Measurements from ENCODE around the gene SHROOM2. TPM values are rescaled to one million over a fixed set of nuclear protein-coding genes. Genes with fewer than 3 reads are reported as not detected.

The SHROOM2 gene
- total RNA-seq, 8 experiments from 2014 or later, result 2.5 to 65.1 (median 18.8) TPM

DNA sequence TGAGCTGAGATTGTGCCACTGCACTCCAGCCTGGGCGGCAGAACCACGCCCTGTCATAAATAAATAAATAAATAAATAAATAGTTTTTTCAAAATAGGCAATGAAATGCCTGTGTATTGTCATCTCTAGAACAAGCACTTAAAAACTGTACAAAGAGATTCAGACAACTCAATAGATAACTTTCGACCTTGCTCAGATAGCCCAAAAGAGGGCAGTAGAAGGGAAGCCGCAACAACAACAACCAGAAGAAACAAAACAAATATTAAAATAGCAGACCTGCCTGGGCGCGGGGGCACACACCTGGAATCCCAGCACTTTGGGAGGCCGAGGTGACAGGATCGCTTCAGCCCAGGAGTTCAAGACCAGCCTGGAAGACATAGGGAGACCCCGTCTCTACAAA lies 171.5 kb downstream of the SHROOM2 start:
- Histone ChIP-seq H3K4me1 (replicated peaks in 1 of 2) (no peaks in the 10 kb centered on the region), H3K4me3 (no peak overlapping the region), H3K27ac (no peak overlapping the region)
- in situ Hi-C loops (cut with MboI; ENCODE audit: low pct_unique_long_range_greater_than_20kb in 2 of 9, low sequenced_read_pairs in 9 of 9, unreplicated experiment in 9 of 9), result no loop called here
- WGBS, 10 experiments, result 35 to 100% (median 98%) methylated on average over 1 to 9 of the region's 9 CpGs; no CpG with 5 or more reads in 6 of the 10 experiments
- ATAC-seq (replicated peaks in 6 of 8), result no peak

GRCh38 chrX:9958183-9958582 lies 172.0 kb downstream of the SHROOM2 start:
- Histone ChIP-seq H3K4me3 (no peak overlapping the region), H3K4me1 (replicated peaks in 1 of 2) (no peaks in the 10 kb centered on the region), H3K27ac (no peak overlapping the region)
- in situ Hi-C loops (cut with MboI; ENCODE audit: low pct_unique_long_range_greater_than_20kb in 2 of 9, low sequenced_read_pairs in 9 of 9, unreplicated experiment in 9 of 9), result no loop called here
- WGBS, 10 experiments, result 20 to 80% methylated on average over 1 of the region's 5 CpGs; no CpG with 5 or more reads in 8 of the 10 experiments
- no peak for ATAC-seq (replicated peaks in 6 of 8)

GRCh38 chrX:9961750-9962149 lies 175.5 kb downstream of the SHROOM2 start:
- ATAC-seq (replicated peaks in 6 of 8), result no peak
- Histone ChIP-seq H3K27ac (no peak overlapping the region), H3K4me1 (replicated peaks in 1 of 2) (no peaks in the 10 kb centered on the region), H3K4me3 (no peak overlapping the region)
- WGBS, 10 experiments, result 20 to 100% (median 80%) methylated on average over 1 to 3 of the region's 5 CpGs; no CpG with 5 or more reads in 4 of the 10 experiments
- in situ Hi-C loops (cut with MboI; ENCODE audit: low pct_unique_long_range_greater_than_20kb in 2 of 9, low sequenced_read_pairs in 9 of 9, unreplicated experiment in 9 of 9), result no loop called here

- no peak for ATAC-seq (replicated peaks in 6 of 8)
- no peak within 1 kb of the TSS for H3K4me3 ChIP-seq
- in situ Hi-C loops (cut with MboI; ENCODE audit: low pct_unique_long_range_greater_than_20kb in 2 of 9, low sequenced_read_pairs in 9 of 9, unreplicated experiment in 9 of 9), result no loop called here
- no peak within 1 kb of the TSS for H3K27ac ChIP-seq
- no peaks in the 10 kb centered on the region for H3K4me1 ChIP-seq (replicated peaks in 1 of 2)
- WGBS, 10 experiments, result 0 to 93% (median 50%) methylated on average over 1 to 7 of the region's 16 CpGs; no CpG with 5 or more reads in 5 of the 10 experiments
Observed at GRCh38 chrX:9966775-9967408, 180.7 kb downstream of the SHROOM2 start, which contains the start of gene CLDN34. TSS of gene CLDN34 (plus strand) at chrX:9967358. CDS start at chrX:9967358, 0 bp downstream.

- in situ Hi-C loops (cut with MboI; ENCODE audit: low pct_unique_long_range_greater_than_20kb in 2 of 9, low sequenced_read_pairs in 9 of 9, unreplicated experiment in 9 of 9), result loop anchor here in 1 of 9 experiments (25.0 kb wide), 1 partner anchor 135 kb away; no protein-coding TSS in a partner anchor
- no peak overlapping the region for H3K4me3 ChIP-seq
- WGBS, 10 experiments, result 40 to 88% (median 50%) methylated on average over 1 to 3 of the region's 3 CpGs; no CpG with 5 or more reads in 7 of the 10 experiments
- H3K27ac ChIP-seq, result no peak overlapping the region
- ATAC-seq (replicated peaks in 6 of 8), result peak in 2 of 8 experiments; percentile 44 to 63
- H3K4me1 ChIP-seq (replicated peaks in 1 of 2), result peaks cover 2 to 13% of the 10 kb centered on the region in 2 donors
Observed at GRCh38 chrX:9977635-9978034, 191.4 kb downstream of the SHROOM2 start.

- in situ Hi-C loops (cut with MboI; ENCODE audit: low pct_unique_long_range_greater_than_20kb in 2 of 9, low sequenced_read_pairs in 9 of 9, unreplicated experiment in 9 of 9), result loop anchor here in 3 of 9 experiments (10.0 to 25.0 kb wide), 3 partner anchors 132 to 144 kb away; no protein-coding TSS in a partner anchor
- H3K4me3 ChIP-seq, result no peak overlapping the region
- H3K4me1 ChIP-seq (replicated peaks in 1 of 2), result peaks cover 2 to 15% of the 10 kb centered on the region in 2 donors
- H3K27ac ChIP-seq, result no peak overlapping the region
- 30 to 100% (median 92%) methylated on average over 1 to 4 of the region's 7 CpGs; no CpG with 5 or more reads in 7 of the 10 experiments for WGBS, 10 experiments
- ATAC-seq (replicated peaks in 6 of 8), result peak in 1 of 8 experiments; percentile 61
Observed at GRCh38 chrX:9980401-9980800, 194.2 kb downstream of the SHROOM2 start.

DNA sequence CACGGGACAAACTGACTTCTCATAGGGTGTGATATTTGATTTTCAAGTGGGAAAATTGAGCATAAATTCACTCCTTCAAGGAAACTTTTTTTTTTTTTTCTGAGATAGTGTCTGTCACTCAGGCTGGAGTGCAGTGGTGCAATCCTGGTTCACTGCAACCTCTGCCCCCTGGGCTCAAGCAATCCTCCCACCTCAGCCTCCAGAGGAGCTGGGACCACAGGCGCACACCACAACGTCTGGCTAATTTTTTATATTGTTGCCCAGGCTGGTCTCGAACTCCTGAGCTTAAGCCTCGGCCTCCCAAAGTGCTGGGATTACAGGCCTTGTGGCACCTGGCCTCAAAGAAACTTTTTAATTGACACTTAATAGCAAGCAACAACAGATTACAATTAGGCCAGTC lies 194.7 kb downstream of the SHROOM2 start:
- in situ Hi-C loops (cut with MboI; ENCODE audit: low pct_unique_long_range_greater_than_20kb in 2 of 9, low sequenced_read_pairs in 9 of 9, unreplicated experiment in 9 of 9), result loop anchor here in 3 of 9 experiments (10.0 to 25.0 kb wide), 3 partner anchors 131 to 144 kb away; no protein-coding TSS in a partner anchor

GRCh38 chrX:9983441-9983840 lies 197.2 kb downstream of the SHROOM2 start:
- in situ Hi-C loops (cut with MboI; ENCODE audit: low pct_unique_long_range_greater_than_20kb in 2 of 9, low sequenced_read_pairs in 9 of 9, unreplicated experiment in 9 of 9), result loop anchor here in 3 of 9 experiments (10.0 to 25.0 kb wide), 3 partner anchors 129 to 141 kb away; no protein-coding TSS in a partner anchor
- Histone ChIP-seq H3K4me3 (no peak overlapping the region), H3K4me1 (replicated peaks in 1 of 2) (peaks cover 2 to 15% of the 10 kb centered on the region in 2 donors), H3K27ac (no peak overlapping the region)
- ATAC-seq (replicated peaks in 6 of 8), result no peak
- 50 to 82% methylated on average over 3 to 4 of the region's 18 CpGs; no CpG with 5 or more reads in 8 of the 10 experiments for WGBS, 10 experiments

More for the DNA sequence above, 194.7 kb downstream of the SHROOM2 start:
- 81 to 100% methylated on average over 2 to 3 of the region's 5 CpGs; no CpG with 5 or more reads in 8 of the 10 experiments for WGBS, 10 experiments
- ATAC-seq (replicated peaks in 6 of 8), result peak in 1 of 8 experiments; percentile 18
- H3K4me3 ChIP-seq, result no peak overlapping the region
- peak overlapping the region; percentile 52 to 72 for H3K27ac ChIP-seq
- H3K4me1 ChIP-seq (replicated peaks in 1 of 2), result peaks cover 2 to 15% of the 10 kb centered on the region in 2 donors

DNA sequence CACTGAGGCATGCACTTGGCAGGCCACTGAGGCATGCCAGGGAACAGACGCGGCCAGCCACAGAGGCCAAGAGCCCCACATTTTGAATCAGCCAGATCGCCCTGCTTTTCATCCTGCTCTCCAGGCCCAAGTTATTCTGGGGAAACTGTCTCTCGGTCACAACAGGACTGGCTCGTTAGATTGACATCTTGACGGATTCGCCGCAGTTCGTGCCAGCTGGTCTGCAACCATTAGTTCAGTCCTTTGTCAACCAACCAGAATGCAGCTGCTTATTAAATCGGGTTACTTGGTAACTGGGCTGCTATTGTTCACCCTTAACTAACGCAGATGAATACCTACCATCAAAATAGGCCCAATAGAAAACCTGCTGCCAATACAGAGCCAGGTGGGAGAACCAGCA lies 197.6 kb downstream of the SHROOM2 start:
- H3K4me3 ChIP-seq, result no peak overlapping the region
- no peak overlapping the region for H3K27ac ChIP-seq
- H3K4me1 ChIP-seq (replicated peaks in 1 of 2), result peaks cover 2 to 15% of the 10 kb centered on the region in 2 donors
- WGBS, 10 experiments, result 64 to 85% methylated on average over 2 to 11 of the region's 11 CpGs; no CpG with 5 or more reads in 8 of the 10 experiments
- in situ Hi-C loops (cut with MboI; ENCODE audit: low pct_unique_long_range_greater_than_20kb in 2 of 9, low sequenced_read_pairs in 9 of 9, unreplicated experiment in 9 of 9), result loop anchor here in 3 of 9 experiments (10.0 to 25.0 kb wide), 3 partner anchors 128 to 141 kb away; no protein-coding TSS in a partner anchor
- peak in 1 of 8 experiments; percentile 50 for ATAC-seq (replicated peaks in 6 of 8)

DNA sequence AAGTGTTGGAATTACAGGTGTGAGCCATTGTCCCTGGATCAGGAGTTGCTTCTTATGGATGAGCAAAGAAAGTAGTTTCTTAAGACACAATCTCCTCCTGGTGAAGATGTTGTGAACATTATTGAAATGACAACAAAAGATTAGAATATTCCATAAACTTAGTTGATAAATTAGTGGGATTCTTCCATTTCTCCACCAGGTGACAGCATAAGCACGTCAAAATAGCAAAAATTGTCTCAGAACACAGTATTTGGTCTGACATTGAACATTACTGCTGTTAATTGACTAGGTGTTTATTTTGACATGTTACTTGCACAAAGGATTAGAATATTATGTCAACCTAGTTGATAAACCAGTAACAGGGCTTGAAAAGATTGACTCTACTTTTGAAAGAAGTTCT lies 202.5 kb downstream of the SHROOM2 start:
- no peak for ATAC-seq (replicated peaks in 6 of 8)
- WGBS, 10 experiments, result 0 to 100% (median 80%) methylated on average over 1 of the region's 1 CpG; no CpG with 5 or more reads in 5 of the 10 experiments
- peaks cover 0 to under 1% of the 10 kb centered on the region in 2 donors for H3K4me1 ChIP-seq (replicated peaks in 1 of 2)
- no peak overlapping the region for H3K27ac ChIP-seq
- no peak overlapping the region for H3K4me3 ChIP-seq
- in situ Hi-C loops (cut with MboI; ENCODE audit: low pct_unique_long_range_greater_than_20kb in 2 of 9, low sequenced_read_pairs in 9 of 9, unreplicated experiment in 9 of 9), result loop anchor here in 3 of 9 experiments (10.0 to 25.0 kb wide), 3 partner anchors 124 to 136 kb away; no protein-coding TSS in a partner anchor

GRCh38 chrX:9992061-9992460 lies 205.8 kb downstream of the SHROOM2 start:
- Histone ChIP-seq H3K4me3 (no peak overlapping the region), H3K4me1 (replicated peaks in 1 of 2) (no peaks in the 10 kb centered on the region), H3K27ac (no peak overlapping the region)
- WGBS, 10 experiments, result 96% methylated on average over 4 of the region's 28 CpGs; no CpG with 5 or more reads in 9 of the 10 experiments
- in situ Hi-C loops (cut with MboI; ENCODE audit: low pct_unique_long_range_greater_than_20kb in 2 of 9, low sequenced_read_pairs in 9 of 9, unreplicated experiment in 9 of 9), result loop anchor here in 1 of 9 experiments (25.0 kb wide), 1 partner anchor 120 kb away; no protein-coding TSS in a partner anchor
- no peak for ATAC-seq (replicated peaks in 6 of 8)

DNA sequence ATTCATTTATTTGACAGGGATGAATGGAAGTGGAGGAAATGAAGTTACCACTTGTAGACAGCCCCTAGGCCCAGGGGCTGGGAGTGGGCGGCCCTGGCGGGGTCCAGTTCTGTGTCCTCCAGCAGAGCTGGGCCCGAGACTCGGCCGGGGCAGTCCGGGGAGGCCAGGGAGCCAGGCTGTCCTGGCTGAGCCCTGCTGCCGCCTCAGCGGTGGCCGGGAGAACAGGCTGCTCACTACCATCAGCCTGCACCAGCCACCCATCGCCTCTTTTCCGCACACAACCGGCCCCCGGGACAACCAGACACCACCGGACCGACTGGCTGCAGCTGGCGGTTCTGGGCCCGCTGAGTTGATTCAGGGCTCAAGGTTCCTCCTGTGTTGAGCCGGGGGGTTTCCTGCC lies 206.5 kb downstream of the SHROOM2 start:
- no peak overlapping the region for H3K27ac ChIP-seq
- H3K4me3 ChIP-seq, result no peak overlapping the region
- H3K4me1 ChIP-seq (replicated peaks in 1 of 2), result no peaks in the 10 kb centered on the region
- ATAC-seq (replicated peaks in 6 of 8), result no peak
- in situ Hi-C loops (cut with MboI; ENCODE audit: low pct_unique_long_range_greater_than_20kb in 2 of 9, low sequenced_read_pairs in 9 of 9, unreplicated experiment in 9 of 9), result loop anchor here in 1 of 9 experiments (25.0 kb wide), 1 partner anchor 120 kb away; no protein-coding TSS in a partner anchor
- WGBS, 10 experiments, result 73 to 100% methylated on average over 2 to 3 of the region's 18 CpGs; no CpG with 5 or more reads in 8 of the 10 experiments

- in situ Hi-C loops (cut with MboI; ENCODE audit: low pct_unique_long_range_greater_than_20kb in 2 of 9, low sequenced_read_pairs in 9 of 9, unreplicated experiment in 9 of 9), result loop anchor here in 1 of 9 experiments (25.0 kb wide), 1 partner anchor 116 kb away; no protein-coding TSS in a partner anchor
- peak in 7 of 8 experiments; percentile 35 to 95 (median 68) for ATAC-seq (replicated peaks in 6 of 8)
- no peak overlapping the region for H3K4me3 ChIP-seq
- no peaks in the 10 kb centered on the region for H3K4me1 ChIP-seq (replicated peaks in 1 of 2)
- 33 to 100% (median 85%) methylated on average over 1 to 11 of the region's 18 CpGs; no CpG with 5 or more reads in 4 of the 10 experiments for WGBS, 10 experiments
- H3K27ac ChIP-seq, result no peak overlapping the region
Observed at GRCh38 chrX:9995855-9996339, 209.7 kb downstream of the SHROOM2 start.

Data from motor neuron (in vitro differentiated cells).